GM12878 (cell line): ENCODE results near the gene ALG2. TPM values are rescaled to one million over a fixed set of nuclear protein-coding genes. Genes with fewer than 3 reads are reported as not detected.

Experiments
- CHD4 ChIP-seq: fragments of 200-600 bp; sonication (generic); IDR thresholded peaks from 2 replicates; pipeline ENCODE4 v1.6.1; 2016; ENCODE audit warnings: mild to moderate bottlenecking
- IKZF2 ChIP-seq, 2 experiments: fragments of 450-650 bp; IDR thresholded peaks; 2 replicates each; pipeline ENCODE4 v1.6.1; 2017; ENCODE audit warnings: mild to moderate bottlenecking in 2 of 2, moderate library complexity in 2 of 2
- IRF5 ChIP-seq: fragments of 450-650 bp; IDR thresholded peaks from 2 replicates; pipeline ENCODE4 v1.6.1; 2017; ENCODE audit warnings: borderline replicate concordance
- MTA3 ChIP-seq: IDR thresholded peaks from 2 replicates; pipeline ENCODE4 v1.6.1; 2012; ENCODE audit warnings: low read length, inconsistent platforms, borderline replicate concordance
- NR2F1 ChIP-seq: fragments of 450-650 bp; conservative IDR thresholded peaks from 2 replicates; pipeline ENCODE4 v1.6.1; 2017; ENCODE audit warnings: mild to moderate bottlenecking
- RB1 ChIP-seq: fragments of 450-650 bp; formaldehyde crosslinking; IDR thresholded peaks from 2 replicates; pipeline ENCODE4 v1.6.1; 2017; ENCODE audit warnings: mild to moderate bottlenecking, borderline replicate concordance
- RBBP5 ChIP-seq: fragments of 200-600 bp; sonication (generic); conservative IDR thresholded peaks from 2 replicates; pipeline ENCODE4 v1.6.1; 2016
- SIN3A ChIP-seq: IDR thresholded peaks from 2 replicates; pipeline ENCODE4 v1.6.1; 2012; ENCODE audit warnings: low read depth, low read length, improper control_type of control experiment
- SMAD1 ChIP-seq: fragments of 450-650 bp; IDR thresholded peaks from 2 replicates; pipeline ENCODE4 v1.6.1; 2018; ENCODE audit warnings: mild to moderate bottlenecking, low read depth; ENCODE audit not compliant: partially characterized antibody
- SMC3 ChIP-seq: IDR thresholded peaks from 2 replicates; pipeline ENCODE4 v1.6.1; 2011; ENCODE audit warnings: low read length, improper control_type of control experiment, borderline replicate concordance
- ZNF207 ChIP-seq: fragments of 450-650 bp; IDR thresholded peaks from 2 replicates; pipeline ENCODE4 v1.6.1; 2014; ENCODE audit warnings: antibody characterized with exemption, mild to moderate bottlenecking, borderline replicate concordance
- polyA plus RNA-seq, 11 experiments: library from polyadenylated mRNA; depleted of rRNA in 4 of 11; unstranded in 6 of 11; stranded (reverse) in 5 of 11; fragments of >200 nt; fragmentation: Nextera tagmentation in 4 of 11; fragmentation: Illumina TruSeq in 1 of 11; extraction: Ambion mirVana in 4 of 11; extraction: Trizol in 1 of 11; gene quantifications; 1 replicate in 1 of 11; 2 replicates in 10 of 11; pipeline versions ENCODE4 v1.2.1 to v1.2.3, GENCODE V29; 2011 to 2016; ENCODE audit warnings: inconsistent platforms in 2 of 11, missing spikeins in 2 of 11, low read depth in 1 of 11
- total RNA-seq, 4 experiments: library from RNA; depleted of rRNA in 3 of 4; stranded (reverse); fragments of >200 nt in 3 of 4; fragmentation: Illumina TruSeq in 1 of 4; extraction: Trizol in 1 of 4; gene quantifications; 2 replicates each; pipeline versions ENCODE4 v1.2.1 to v1.2.3, GENCODE V29; 2013 to 2021
- TF ChIP-seq, protein P1 (sequence below): fragments of 450-650 bp; IDR thresholded peaks from 2 replicates; pipeline ENCODE4 v1.6.1; 2017; ENCODE audit warnings: mild to moderate bottlenecking, moderate library complexity
- TF ChIP-seq, protein P2 (sequence below): IDR thresholded peaks from 2 replicates; pipeline ENCODE4 v1.6.1; 2012; ENCODE audit warnings: low read depth, low read length, improper control_type of control experiment
- TF ChIP-seq, protein P3 (sequence below): fragments of 450-650 bp; IDR thresholded peaks from 2 replicates; pipeline ENCODE4 v1.6.1; 2017; ENCODE audit warnings: mild to moderate bottlenecking, moderate library complexity
- TF ChIP-seq, protein P4 (sequence below): fragments of 450-650 bp; IDR thresholded peaks from 2 replicates; pipeline ENCODE4 v1.6.1; 2017; ENCODE audit warnings: antibody characterized with exemption, mild to moderate bottlenecking, moderate library complexity

ALG2 gene
- total and polyA plus RNA-seq, 10 of the 15 experiments (the other 5 are each of a cell fraction or from before 2014, with no cell fraction given) = 8.8 to 52.5 (median 38.6) TPM

DNA sequence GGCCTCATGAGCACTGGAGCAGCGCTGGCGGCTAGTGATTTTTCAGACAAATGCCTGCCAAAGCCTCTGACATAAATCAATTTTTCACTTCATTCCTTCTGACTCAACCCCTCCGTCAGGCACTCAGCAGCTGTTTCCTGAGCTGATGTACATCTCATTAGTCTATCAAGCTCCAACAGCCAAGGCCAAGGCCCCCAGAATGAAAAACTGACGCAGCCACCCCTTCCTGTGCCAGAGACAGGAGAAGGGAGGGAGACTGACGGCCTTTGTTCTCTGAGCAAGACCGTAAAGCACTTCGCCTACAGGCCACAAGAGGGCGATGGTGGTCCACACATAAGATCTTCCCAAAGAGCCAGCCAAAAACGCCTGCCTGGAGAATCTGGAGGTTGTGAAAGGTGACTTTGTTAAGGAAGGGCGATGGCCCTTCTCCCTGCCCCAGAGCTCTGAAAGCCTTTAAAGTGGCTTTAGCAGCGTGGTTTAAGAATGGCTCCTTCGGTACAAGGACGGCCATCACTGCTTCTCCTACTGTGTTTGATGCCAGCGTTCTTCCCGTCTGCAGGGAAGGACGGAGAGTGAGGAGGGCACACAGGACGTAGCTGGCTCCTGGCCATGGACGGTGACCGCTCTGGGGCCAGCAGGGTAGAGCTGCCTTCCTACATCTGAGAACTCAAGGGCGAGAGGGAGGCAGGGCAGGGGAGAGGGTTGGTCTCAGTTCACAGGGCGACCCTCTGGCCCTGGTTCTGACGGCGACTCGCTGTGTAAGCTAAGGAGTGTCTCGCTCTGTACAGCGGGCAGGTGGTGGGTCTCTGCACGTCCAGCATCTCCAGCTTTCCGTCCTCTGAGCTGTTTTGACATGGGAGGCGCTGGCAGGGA is 37.0 kb downstream of the ALG2 start (continued):
- TF ChIP-seq NR2F1 (peak; percentile 38; the same call in 1 of the 2 replicates), MTA3 (no peak), ZNF207 (peak; percentile 71; the same call in 1 of the 2 replicates), SMAD1 (no peak), SMC3 (peak; percentile 89), RB1 (peak; percentile 18; the same call in 1 of the 2 replicates), IRF5 (no peak), IKZF2 (IDR thresholded peaks at IDR 0.05) (peak; percentile 49 to 71), CHD4 (no peak), RBBP5 (no peak), SIN3A (no peak)
- TF ChIP-seq, protein P1, sequence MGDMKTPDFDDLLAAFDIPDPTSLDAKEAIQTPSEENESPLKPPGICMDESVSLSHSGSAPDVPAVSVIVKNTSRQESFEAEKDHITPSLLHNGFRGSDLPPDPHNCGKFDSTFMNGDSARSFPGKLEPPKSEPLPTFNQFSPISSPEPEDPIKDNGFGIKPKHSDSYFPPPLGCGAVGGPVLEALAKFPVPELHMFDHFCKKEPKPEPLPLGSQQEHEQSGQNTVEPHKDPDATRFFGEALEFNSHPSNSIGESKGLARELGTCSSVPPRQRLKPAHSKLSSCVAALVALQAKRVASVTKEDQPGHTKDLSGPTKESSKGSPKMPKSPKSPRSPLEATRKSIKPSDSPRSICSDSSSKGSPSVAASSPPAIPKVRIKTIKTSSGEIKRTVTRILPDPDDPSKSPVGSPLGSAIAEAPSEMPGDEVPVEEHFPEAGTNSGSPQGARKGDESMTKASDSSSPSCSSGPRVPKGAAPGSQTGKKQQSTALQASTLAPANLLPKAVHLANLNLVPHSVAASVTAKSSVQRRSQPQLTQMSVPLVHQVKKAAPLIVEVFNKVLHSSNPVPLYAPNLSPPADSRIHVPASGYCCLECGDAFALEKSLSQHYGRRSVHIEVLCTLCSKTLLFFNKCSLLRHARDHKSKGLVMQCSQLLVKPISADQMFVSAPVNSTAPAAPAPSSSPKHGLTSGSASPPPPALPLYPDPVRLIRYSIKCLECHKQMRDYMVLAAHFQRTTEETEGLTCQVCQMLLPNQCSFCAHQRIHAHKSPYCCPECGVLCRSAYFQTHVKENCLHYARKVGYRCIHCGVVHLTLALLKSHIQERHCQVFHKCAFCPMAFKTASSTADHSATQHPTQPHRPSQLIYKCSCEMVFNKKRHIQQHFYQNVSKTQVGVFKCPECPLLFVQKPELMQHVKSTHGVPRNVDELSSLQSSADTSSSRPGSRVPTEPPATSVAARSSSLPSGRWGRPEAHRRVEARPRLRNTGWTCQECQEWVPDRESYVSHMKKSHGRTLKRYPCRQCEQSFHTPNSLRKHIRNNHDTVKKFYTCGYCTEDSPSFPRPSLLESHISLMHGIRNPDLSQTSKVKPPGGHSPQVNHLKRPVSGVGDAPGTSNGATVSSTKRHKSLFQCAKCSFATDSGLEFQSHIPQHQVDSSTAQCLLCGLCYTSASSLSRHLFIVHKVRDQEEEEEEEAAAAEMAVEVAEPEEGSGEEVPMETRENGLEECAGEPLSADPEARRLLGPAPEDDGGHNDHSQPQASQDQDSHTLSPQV = peak; percentile 50; the same call in 1 of the 2 replicates
- TF ChIP-seq, protein P2, sequence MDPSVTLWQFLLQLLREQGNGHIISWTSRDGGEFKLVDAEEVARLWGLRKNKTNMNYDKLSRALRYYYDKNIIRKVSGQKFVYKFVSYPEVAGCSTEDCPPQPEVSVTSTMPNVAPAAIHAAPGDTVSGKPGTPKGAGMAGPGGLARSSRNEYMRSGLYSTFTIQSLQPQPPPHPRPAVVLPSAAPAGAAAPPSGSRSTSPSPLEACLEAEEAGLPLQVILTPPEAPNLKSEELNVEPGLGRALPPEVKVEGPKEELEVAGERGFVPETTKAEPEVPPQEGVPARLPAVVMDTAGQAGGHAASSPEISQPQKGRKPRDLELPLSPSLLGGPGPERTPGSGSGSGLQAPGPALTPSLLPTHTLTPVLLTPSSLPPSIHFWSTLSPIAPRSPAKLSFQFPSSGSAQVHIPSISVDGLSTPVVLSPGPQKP = no peak
- TF ChIP-seq, protein P3, sequence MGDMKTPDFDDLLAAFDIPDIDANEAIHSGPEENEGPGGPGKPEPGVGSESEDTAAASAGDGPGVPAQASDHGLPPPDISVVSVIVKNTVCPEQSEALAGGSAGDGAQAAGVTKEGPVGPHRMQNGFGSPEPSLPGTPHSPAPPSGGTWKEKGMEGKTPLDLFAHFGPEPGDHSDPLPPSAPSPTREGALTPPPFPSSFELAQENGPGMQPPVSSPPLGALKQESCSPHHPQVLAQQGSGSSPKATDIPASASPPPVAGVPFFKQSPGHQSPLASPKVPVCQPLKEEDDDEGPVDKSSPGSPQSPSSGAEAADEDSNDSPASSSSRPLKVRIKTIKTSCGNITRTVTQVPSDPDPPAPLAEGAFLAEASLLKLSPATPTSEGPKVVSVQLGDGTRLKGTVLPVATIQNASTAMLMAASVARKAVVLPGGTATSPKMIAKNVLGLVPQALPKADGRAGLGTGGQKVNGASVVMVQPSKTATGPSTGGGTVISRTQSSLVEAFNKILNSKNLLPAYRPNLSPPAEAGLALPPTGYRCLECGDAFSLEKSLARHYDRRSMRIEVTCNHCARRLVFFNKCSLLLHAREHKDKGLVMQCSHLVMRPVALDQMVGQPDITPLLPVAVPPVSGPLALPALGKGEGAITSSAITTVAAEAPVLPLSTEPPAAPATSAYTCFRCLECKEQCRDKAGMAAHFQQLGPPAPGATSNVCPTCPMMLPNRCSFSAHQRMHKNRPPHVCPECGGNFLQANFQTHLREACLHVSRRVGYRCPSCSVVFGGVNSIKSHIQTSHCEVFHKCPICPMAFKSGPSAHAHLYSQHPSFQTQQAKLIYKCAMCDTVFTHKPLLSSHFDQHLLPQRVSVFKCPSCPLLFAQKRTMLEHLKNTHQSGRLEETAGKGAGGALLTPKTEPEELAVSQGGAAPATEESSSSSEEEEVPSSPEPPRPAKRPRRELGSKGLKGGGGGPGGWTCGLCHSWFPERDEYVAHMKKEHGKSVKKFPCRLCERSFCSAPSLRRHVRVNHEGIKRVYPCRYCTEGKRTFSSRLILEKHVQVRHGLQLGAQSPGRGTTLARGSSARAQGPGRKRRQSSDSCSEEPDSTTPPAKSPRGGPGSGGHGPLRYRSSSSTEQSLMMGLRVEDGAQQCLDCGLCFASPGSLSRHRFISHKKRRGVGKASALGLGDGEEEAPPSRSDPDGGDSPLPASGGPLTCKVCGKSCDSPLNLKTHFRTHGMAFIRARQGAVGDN = peak; percentile 45; the same call in 1 of the 2 replicates
- TF ChIP-seq, protein P4, sequence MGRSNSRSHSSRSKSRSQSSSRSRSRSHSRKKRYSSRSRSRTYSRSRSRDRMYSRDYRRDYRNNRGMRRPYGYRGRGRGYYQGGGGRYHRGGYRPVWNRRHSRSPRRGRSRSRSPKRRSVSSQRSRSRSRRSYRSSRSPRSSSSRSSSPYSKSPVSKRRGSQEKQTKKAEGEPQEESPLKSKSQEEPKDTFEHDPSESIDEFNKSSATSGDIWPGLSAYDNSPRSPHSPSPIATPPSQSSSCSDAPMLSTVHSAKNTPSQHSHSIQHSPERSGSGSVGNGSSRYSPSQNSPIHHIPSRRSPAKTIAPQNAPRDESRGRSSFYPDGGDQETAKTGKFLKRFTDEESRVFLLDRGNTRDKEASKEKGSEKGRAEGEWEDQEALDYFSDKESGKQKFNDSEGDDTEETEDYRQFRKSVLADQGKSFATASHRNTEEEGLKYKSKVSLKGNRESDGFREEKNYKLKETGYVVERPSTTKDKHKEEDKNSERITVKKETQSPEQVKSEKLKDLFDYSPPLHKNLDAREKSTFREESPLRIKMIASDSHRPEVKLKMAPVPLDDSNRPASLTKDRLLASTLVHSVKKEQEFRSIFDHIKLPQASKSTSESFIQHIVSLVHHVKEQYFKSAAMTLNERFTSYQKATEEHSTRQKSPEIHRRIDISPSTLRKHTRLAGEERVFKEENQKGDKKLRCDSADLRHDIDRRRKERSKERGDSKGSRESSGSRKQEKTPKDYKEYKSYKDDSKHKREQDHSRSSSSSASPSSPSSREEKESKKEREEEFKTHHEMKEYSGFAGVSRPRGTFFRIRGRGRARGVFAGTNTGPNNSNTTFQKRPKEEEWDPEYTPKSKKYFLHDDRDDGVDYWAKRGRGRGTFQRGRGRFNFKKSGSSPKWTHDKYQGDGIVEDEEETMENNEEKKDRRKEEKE = no peak
